ENCODE measurements around the gene PM20D1.
"Not testable (repeated sequence)": the region's sequence is repeated elsewhere in the genome, so short reads cannot be mapped to it uniquely, and the experiment has no call there.

Gene PM20D1

DNA sequence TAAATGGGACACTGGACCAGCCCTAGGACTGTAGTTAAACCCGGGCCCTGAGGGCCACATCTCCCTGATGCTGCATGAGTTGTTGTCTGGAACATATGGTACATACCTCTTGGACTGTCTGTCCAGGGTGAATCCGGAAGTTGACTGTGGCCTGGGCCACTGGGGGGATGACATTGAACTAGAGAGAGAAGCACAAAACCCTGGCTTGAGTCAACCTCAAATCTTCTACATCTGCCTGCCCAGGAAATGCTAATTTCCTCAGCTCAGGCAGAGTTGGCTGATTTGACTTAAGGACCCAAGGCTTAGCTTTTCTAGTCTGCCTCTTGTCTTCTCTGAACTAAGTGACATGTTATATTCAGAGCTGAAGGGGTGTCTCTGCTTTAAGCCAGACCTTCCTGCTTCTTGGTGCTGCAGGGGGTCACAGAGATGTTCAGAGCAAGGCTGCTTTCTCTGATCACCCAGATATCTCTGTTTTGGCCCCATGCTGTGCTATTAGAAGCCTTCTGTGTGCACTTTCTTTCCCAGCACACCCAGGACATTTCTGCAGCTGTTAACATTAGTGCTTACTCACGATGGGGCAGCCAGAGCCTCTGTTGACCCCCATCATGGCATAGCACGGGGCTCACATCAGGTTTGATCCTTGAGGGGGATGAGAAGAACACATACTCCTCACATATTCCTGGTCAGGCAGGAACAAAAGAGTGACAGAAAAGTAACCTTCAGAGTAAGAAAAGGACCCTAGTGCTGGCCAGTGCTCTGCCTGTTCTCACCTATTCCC lies 9.6 kb downstream of the PM20D1 start:
- no peak for DNase-seq

- no peak for DNase-seq
Observed at GRCh38 chr1:205837382-205837970, 12.5 kb downstream of the PM20D1 start.

DNA sequence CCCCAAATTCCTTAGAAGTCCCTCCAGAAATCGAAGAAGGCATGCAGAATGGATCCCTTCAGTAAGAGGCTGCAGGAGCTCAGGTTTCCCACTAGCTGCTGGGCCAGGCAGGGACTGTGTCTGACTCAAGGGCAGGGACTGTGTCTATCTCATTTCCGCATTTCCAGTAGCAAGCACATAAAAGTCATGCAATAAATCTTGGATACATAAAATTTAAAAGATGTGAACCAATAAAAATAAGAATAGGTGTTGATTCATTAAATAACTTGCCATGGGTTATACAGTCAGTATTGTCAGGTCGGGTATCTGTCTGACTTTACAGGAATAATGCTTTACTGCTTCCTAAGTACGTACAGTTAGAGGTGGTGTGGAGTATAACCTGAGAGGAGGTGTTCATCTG lies 15.2 kb downstream of the PM20D1 start:
- DNase-seq, result no peak

- no peak for DNase-seq
Observed at GRCh38 chr1:205832326-205832751, 17.6 kb downstream of the PM20D1 start.

DNA sequence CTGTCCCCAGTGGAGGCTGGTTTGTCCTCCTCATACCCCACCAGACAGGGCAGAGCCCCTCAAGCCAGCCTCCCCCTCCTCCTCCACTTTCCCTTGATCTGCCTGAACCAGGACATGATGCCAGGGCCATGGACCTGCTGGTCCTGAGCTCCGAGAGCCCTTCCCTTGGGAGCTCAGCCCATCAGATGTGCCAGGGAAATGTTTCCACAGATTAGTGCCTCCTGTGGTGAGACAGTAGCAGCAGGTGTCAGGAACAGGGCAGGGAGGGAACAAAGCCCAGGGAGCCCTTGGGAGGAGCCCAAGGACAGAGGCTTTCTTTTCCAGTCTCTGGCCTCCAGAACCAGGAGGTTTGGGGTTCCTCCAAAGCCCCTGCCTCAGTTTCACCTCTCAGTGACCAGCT lies 22.3 kb downstream of the PM20D1 start:
- peak; percentile 25 for DNase-seq

GRCh38 chr1:205826995-205827394 lies 22.9 kb downstream of the PM20D1 start:
- no peak for DNase-seq

DNA sequence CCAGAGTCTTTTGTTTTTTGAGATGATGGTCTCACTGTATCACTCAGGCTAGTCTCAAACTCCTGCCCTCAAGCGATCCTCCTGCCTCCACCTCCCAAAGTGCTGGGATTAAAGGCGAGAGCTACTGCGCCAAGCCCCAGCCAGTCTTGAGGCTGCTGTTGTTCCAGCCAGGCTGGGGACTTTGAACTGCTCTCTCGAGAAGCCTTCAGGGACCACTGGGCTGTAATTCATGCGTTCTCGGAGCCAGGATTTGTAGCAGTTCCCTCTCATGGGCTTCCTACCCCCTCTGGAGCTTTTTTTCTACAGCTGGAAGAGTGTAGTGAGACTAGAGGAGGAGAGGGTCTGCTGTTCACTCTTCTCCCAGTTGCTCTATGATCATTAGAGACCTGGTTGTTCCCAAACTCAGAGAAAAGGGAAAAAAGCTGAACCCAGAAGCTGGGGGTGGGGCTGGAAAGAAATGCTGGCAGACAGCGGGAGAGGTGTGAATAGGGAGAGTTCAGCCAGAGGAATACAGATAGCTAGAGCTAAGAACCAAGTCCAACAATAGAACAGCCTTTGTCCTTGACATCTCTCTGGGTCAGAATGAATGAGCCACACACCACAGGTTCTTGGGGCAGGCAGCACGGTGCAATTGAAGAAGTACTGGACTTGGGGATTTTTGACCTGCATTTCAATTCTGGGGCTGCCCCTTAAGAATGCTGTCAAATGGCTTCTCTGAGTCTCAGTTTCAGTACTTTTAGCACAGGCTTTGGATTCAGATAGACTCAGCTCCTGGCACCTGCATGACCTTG lies 23.7 kb downstream of the PM20D1 start:
- DNase-seq, result no peak

DNA sequence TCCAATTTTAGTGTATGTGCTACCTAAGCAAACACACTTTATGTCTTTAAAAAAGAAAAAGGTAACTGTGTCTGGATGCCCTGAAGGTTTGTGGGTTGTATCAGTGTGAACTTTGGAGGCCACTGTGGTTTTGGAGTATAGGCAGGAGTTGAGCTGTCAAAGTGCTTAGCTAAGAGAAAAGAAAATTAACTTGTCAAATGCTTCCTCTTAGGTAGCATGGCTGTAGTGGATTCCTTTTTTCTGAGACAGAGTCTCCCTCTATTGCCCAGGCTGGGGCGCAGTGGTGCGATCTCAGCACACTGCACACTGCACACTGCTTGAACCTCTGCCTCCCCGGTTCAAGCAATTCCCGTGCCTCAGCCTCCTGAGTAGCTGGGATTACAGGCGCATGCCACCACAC lies 25.8 kb downstream of the PM20D1 start:
- DNase-seq, result no peak

DNA sequence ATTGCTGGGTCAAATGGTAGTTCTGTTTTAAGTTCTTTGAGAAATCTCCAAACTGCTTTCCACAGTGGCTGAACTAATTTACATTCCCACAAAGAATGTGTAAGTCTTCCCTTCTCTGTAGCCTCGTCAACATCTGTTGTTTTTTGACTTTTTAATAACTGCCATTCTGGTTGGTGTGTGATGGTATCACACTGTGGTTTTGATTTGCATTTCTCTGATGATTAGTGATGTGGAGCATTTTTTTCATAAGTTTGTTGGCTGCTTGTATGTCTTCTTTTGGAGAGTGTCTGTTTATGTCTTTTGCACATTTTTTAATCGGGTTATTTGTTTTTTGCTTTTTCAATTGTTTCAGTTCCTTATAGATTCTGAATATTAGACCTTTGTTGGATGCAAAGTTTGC lies 26.7 kb downstream of the PM20D1 start:
- not testable (repeated sequence) for DNase-seq

DNA sequence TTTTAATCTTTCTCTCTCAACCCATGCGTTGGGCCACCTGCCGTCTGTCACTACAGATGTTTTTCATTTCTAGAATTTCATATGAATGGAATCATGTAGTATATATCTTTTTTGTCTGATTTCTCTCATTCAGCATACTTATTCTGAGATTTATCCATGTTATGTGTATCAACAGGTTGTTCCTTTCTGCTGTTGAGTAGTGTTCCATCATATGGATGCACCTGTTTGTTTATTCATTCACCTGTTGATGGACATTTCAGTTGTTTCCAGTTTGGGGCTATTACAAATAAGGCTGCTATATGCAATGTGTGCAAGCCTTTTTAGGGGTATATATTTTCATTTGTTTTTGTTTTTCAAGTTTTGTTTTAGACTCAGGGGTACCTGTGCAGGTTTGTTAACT lies 27.5 kb downstream of the PM20D1 start:
- no peak for DNase-seq

GRCh38 chr1:205817988-205818387 lies 31.9 kb downstream of the PM20D1 start:
- DNase-seq, result no peak

DNA sequence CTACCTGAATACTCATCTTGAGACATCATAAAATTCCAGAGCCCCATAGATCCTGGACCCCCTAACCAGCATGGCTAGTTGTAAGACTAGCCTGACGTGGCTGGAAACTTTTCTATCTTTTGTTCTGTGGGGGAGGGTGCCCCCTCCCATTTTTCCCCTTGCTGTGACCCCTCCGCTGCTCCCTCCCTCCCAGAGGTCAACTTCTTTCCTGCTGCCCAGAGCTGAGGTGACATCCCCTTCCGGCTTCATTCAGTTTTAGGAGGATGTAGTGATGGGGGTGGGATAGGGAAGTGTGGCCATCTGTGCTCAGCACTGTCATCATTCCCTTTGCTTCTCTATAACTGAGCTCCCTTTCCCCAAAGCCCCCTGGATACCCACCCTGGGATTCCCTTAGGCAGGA lies 32.6 kb downstream of the PM20D1 start:
- DNase-seq, result no peak

DNA sequence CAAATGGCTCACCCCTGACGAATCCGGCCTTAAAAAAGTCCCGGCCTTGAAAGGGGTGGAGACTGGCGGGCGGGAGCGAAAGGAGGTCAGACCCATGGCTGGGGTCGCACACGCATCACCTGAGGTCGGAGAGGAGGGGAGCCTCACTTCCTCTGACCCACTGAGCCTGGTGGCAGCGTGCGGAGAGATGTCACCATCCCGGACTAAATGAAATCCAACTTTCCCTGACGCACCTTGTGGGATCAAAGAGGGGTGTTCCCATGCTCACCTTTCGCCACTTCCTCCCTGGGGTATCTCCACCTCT lies 36.2 kb downstream of the PM20D1 start:
- DNase-seq, result no peak

GRCh38 chr1:205812878-205813754 lies 36.8 kb downstream of the PM20D1 start, which contains the start of gene SLC41A1:
SLC41A1 (minus strand) TSS chr1:205813198; CDS start chr1:205810441, 2,757 bp downstream.
- DNase-seq, result peak; percentile 91

- peak; percentile 65 for DNase-seq
Observed at GRCh38 chr1:205812271-205812877, 37.6 kb downstream of the PM20D1 start.

GRCh38 chr1:205811660-205812059 lies 38.3 kb downstream of the PM20D1 start:
- no peak for DNase-seq

DNA sequence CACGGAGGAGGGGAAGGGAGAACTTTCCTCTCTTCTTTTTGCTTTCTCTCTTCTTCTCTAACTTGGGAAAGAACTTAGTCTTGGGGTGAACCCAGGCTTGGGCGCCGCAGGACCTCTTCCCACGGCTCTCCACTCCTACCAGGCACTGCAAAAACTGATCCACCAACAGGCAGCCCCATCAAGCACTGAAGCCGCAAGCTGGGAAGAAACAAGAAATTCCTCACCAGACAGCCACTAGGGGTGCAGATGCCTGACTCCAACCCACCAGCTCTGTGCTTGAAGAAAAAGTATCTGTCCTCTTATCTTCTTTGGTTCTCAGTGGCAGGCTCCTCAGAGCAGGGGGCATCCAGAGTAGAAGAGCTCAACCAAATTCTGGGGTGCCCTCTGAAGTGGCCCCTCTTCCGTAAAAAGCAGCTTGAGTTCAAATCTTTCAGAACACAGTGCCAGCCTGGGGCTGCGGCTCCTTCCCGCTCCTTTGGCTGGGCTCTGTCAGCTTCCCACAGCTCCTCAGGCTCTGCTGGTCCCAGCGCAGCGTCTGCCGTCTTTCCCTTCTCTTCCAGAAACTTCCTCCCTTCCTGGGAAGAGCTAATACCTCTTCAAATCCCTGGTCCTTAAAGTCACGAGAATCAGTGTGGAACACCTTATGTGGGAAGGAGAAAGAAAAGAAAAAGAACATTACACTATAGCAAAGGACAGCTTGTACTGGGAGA lies 39.3 kb downstream of the PM20D1 start:
- DNase-seq, result no peak

DNA sequence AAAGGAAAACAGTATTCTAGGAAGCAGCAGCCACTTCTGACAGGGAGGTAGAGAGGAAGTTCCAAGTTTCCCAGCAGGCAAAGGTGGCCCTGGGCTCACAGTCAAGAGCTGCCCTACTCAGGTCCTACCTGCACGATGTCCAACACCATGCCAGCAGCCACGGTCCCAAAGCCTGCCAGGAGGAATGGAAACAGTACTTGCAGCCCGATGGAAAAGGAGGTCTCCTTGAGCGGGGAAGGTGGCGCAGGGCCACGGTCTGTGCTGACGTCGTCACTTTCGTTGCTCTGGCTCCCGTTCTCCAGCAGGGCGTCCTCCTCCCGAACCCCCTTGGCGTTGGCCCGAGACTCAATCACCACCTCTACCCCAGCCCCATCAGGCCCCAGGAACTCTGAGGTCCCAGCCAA lies 40.0 kb downstream of the PM20D1 start:
- no peak for DNase-seq

DNA sequence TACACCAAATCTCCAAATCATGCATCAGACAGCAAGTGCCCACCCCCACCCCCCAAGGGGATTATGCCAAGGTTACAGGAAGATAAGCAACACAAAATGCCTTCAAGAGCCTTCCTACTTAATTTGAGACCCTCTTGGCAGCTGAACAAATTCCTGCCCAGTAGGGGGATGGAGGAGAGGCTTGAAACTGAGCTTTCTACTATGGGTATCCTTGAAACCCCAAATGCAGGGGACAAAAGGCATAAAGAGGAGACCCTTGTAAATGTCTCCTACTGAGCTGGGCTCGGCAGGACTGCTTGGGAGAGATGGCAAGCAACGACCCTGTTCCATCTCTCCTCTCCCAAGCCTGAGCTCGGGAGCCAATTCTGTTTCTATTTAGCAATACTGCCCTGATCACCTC lies 40.5 kb downstream of the PM20D1 start:
- no peak for DNase-seq

- DNase-seq, result peak; percentile 72
Observed at GRCh38 chr1:205805082-205805711, 44.7 kb downstream of the PM20D1 start.

GRCh38 chr1:205804605-205805004 lies 45.3 kb downstream of the PM20D1 start:
- no peak for DNase-seq

Data from activated CD8-positive, alpha-beta memory T cell treated with anti-CD3 and anti-CD28 coated beads, Interleukin-2, amount 50 U/mL, for 48 hours (primary cell).